Left hindlimb (tissue), 1 donor: Measurements from ENCODE around the gene MAPT.
"Not testable (repeated sequence)": the region's sequence is repeated elsewhere in the genome, so short reads cannot be mapped to it uniquely, and the experiment has no call there.

Source experiments
- DNase-seq: peaks from one replicate; pipeline ENCODE4 v3.0.0-alpha.2; 2018

Gene MAPT

DNA sequence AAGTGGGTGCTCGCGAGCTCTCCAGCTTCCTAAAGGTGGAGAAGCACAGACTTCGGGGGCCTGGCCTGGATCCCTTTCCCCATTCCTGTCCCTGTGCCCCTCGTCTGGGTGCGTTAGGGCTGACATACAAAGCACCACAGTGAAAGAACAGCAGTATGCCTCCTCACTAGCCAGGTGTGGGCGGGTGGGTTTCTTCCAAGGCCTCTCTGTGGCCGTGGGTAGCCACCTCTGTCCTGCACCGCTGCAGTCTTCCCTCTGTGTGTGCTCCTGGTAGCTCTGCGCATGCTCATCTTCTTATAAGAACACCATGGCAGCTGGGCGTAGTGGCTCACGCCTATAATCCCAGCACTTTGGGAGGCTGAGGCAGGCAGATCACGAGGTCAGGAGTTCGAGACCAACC, 102.8 kb downstream of the MAPT start:
- DNase-seq, result no peak

- DNase-seq, result no peak
Measured at GRCh38 chr17:45997624-45998023, 103.3 kb downstream of the MAPT start.

- no peak for DNase-seq
Measured at GRCh38 chr17:45998987-45999899, 104.9 kb downstream of the MAPT start, which contains the start of gene STH. Gene STH (plus strand): TSS chr17:45999250. CDS start chr17:45999280, 30 bp downstream.

- no peak for DNase-seq
Measured at GRCh38 chr17:45999900-46000290, 105.5 kb downstream of the MAPT start.

GRCh38 chr17:46000292-46000691, 105.9 kb downstream of the MAPT start:
- DNase-seq, result no peak

- no peak for DNase-seq
Measured at GRCh38 chr17:46000757-46001156, 106.4 kb downstream of the MAPT start.

DNA sequence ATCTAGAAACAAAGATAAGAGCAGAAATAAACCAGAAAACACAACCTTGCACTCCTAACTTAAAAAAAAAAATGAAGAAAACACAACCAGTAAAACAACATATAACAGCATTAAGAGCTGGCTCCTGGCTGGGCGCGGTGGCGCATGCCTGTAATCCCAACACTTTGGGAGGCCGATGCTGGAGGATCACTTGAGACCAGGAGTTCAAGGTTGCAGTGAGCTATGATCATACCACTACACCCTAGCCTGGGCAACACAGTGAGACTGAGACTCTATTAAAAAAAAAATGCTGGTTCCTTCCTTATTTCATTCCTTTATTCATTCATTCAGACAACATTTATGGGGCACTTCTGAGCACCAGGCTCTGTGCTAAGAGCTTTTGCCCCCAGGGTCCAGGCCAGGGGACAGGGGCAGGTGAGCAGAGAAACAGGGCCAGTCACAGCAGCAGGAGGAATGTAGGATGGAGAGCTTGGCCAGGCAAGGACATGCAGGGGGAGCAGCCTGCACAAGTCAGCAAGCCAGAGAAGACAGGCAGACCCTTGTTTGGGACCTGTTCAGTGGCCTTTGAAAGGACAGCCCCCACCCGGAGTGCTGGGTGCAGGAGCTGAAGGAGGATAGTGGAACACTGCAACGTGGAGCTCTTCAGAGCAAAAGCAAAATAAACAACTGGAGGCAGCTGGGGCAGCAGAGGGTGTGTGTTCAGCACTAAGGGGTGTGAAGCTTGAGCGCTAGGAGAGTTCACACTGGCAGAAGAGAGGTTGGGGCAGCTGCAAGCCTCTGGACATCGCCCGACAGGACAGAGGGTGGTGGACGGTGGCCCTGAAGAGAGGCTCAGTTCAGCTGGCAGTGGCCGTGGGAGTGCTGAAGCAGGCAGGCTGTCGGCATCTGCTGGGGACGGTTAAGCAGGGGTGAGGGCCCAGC, 107.3 kb downstream of the MAPT start:
- no peak for DNase-seq

DNA sequence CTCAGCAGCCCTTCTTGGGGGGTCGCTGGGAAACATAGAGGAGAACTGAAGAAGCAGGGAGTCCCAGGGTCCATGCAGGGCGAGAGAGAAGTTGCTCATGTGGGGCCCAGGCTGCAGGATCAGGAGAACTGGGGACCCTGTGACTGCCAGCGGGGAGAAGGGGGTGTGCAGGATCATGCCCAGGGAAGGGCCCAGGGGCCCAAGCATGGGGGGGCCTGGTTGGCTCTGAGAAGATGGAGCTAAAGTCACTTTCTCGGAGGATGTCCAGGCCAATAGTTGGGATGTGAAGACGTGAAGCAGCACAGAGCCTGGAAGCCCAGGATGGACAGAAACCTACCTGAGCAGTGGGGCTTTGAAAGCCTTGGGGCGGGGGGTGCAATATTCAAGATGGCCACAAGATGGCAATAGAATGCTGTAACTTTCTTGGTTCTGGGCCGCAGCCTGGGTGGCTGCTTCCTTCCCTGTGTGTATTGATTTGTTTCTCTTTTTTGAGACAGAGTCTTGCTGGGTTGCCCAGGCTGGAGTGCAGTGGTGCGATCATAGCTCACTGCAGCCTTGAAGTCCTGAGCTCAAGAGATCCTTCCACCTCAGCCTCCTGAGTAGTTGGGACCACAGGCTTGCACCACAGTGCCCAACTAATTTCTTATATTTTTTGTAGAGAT, 108.1 kb downstream of the MAPT start:
- DNase-seq, result peak; percentile 71

GRCh38 chr17:46002973-46003316, 108.6 kb downstream of the MAPT start:
- DNase-seq, result no peak

DNA sequence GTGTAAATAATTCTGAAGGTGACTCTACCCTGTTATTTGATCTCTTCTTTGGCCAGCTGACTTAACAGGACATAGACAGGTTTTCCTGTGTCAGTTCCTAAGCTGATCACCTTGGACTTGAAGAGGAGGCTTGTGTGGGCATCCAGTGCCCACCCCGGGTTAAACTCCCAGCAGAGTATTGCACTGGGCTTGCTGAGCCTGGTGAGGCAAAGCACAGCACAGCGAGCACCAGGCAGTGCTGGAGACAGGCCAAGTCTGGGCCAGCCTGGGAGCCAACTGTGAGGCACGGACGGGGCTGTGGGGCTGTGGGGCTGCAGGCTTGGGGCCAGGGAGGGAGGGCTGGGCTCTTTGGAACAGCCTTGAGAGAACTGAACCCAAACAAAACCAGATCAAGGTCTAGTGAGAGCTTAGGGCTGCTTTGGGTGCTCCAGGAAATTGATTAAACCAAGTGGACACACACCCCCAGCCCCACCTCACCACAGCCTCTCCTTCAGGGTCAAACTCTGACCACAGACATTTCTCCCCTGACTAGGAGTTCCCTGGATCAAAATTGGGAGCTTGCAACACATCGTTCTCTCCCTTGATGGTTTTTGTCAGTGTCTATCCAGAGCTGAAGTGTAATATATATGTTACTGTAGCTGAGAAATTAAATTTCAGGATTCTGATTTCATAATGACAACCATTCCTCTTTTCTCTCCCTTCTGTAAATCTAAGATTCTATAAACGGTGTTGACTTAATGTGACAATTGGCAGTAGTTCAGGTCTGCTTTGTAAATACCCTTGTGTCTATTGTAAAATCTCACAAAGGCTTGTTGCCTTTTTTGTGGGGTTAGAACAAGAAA, 109.8 kb downstream of the MAPT start:
- DNase-seq, result peak; percentile 56

DNA sequence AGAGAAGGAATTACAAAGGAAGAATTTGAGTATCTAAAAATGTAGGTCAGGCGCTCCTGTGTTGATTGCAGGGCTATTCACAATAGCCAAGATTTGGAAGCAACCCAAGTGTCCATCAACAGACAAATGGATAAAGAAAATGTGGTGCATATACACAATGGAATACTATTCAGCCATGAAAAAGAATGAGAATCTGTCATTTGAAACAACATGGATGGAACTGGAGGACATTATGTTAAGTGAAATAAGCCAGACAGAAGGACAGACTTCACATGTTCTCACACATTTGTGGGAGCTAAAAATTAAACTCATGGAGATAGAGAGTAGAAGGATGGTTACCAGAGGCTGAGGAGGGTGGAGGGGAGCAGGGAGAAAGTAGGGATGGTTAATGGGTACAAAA, 111.7 kb downstream of the MAPT start:
- not testable (repeated sequence) for DNase-seq

DNA sequence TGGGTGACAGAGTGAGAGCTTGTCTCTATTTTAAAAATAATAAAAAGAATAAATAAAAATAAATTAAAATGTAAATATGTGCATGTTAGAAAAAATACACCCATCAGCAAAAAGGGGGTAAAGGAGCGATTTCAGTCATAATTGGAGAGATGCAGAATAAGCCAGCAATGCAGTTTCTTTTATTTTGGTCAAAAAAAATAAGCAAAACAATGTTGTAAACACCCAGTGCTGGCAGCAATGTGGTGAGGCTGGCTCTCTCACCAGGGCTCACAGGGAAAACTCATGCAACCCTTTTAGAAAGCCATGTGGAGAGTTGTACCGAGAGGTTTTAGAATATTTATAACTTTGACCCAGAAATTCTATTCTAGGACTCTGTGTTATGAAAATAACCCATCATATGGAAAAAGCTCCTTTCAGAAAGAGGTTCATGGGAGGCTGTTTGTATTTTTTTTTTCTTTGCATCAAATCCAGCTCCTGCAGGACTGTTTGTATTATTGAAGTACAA, 113.2 kb downstream of the MAPT start:
- DNase-seq, result no peak

DNA sequence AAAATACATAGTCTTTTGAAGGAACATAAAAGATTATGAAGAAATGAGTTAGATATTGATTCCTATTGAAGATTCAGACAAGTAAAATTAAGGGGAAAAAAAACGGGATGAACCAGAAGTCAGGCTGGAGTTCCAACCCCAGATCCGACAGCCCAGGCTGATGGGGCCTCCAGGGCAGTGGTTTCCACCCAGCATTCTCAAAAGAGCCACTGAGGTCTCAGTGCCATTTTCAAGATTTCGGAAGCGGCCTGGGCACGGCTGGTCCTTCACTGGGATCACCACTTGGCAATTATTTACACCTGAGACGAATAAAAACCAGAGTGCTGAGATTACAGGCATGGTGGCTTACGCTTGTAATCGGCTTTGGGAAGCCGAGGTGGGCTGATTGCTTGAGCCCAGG, 114.2 kb downstream of the MAPT start:
- no peak for DNase-seq

DNA sequence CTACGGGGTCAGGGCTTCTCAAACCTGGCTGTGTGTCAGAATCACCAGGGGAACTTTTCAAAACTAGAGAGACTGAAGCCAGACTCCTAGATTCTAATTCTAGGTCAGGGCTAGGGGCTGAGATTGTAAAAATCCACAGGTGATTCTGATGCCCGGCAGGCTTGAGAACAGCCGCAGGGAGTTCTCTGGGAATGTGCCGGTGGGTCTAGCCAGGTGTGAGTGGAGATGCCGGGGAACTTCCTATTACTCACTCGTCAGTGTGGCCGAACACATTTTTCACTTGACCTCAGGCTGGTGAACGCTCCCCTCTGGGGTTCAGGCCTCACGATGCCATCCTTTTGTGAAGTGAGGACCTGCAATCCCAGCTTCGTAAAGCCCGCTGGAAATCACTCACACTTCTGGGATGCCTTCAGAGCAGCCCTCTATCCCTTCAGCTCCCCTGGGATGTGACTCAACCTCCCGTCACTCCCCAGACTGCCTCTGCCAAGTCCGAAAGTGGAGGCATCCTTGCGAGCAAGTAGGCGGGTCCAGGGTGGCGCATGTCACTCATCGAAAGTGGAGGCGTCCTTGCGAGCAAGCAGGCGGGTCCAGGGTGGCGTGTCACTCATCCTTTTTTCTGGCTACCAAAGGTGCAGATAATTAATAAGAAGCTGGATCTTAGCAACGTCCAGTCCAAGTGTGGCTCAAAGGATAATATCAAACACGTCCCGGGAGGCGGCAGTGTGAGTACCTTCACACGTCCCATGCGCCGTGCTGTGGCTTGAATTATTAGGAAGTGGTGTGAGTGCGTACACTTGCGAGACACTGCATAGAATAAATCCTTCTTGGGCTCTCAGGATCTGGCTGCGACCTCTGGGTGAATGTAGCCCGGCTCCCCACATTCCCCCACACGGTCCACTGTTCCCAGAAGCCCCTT, 115.6 kb downstream of the MAPT start:
- DNase-seq, result no peak

DNA sequence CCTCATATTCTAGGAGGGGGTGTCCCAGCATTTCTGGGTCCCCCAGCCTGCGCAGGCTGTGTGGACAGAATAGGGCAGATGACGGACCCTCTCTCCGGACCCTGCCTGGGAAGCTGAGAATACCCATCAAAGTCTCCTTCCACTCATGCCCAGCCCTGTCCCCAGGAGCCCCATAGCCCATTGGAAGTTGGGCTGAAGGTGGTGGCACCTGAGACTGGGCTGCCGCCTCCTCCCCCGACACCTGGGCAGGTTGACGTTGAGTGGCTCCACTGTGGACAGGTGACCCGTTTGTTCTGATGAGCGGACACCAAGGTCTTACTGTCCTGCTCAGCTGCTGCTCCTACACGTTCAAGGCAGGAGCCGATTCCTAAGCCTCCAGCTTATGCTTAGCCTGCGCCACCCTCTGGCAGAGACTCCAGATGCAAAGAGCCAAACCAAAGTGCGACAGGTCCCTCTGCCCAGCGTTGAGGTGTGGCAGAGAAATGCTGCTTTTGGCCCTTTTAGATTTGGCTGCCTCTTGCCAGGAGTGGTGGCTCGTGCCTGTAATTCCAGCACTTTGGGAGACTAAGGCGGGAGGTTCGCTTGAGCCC, 116.3 kb downstream of the MAPT start:
- DNase-seq, result no peak

GRCh38 chr17:46011711-46012505, 117.6 kb downstream of the MAPT start:
- no peak for DNase-seq

- DNase-seq, result no peak
Measured at GRCh38 chr17:46012506-46013079, 118.2 kb downstream of the MAPT start.

GRCh38 chr17:46013127-46013501, 118.8 kb downstream of the MAPT start:
- DNase-seq, result no peak

GRCh38 chr17:46013502-46014165, 119.3 kb downstream of the MAPT start:
- DNase-seq, result peak; percentile 60
